Measurements from ENCODE around the gene ADAMTSL1. TPM values are rescaled to one million over a fixed set of nuclear protein-coding genes. Genes with fewer than 3 reads are reported as not detected.

The ADAMTSL1 gene
- total and polyA plus RNA-seq, 2 donors, result 3.2 to 42.3 TPM

- no peak overlapping the region for H3K4me3 ChIP-seq (ENCODE audit: low read depth, low read length)
- no peaks in the 10 kb centered on the region for H3K36me3 ChIP-seq (ENCODE audit: insufficient read depth)
- H3K4me1 ChIP-seq (ENCODE audit: insufficient read depth), result peaks cover 1% of the 10 kb centered on the region
- no peak overlapping the region for H3K27ac ChIP-seq (ENCODE audit: low read depth)
- DNase-seq (ENCODE audit: extremely low spot score), result no peak
- WGBS, result 76% methylated on average over 2 of the region's 2 CpGs
Observed at GRCh38 chr9:18761742-18762300, 287.9 kb downstream of the ADAMTSL1 start.

- 88% methylated on average over 3 of the region's 3 CpGs for WGBS
- no peaks in the 10 kb centered on the region for H3K36me3 ChIP-seq (ENCODE audit: insufficient read depth)
- peaks cover 2% of the 10 kb centered on the region for H3K4me1 ChIP-seq (ENCODE audit: insufficient read depth)
- H3K4me3 ChIP-seq (ENCODE audit: low read depth, low read length), result no peak overlapping the region
- no peak overlapping the region for H3K27ac ChIP-seq (ENCODE audit: low read depth)
- no peak for DNase-seq (ENCODE audit: extremely low spot score)
Observed at GRCh38 chr9:18766989-18767550, 293.1 kb downstream of the ADAMTSL1 start.

GRCh38 chr9:18768951-18769622, 295.1 kb downstream of the ADAMTSL1 start:
- Histone ChIP-seq H3K4me1 (ENCODE audit: insufficient read depth) (peaks cover 2% of the 10 kb centered on the region), H3K36me3 (ENCODE audit: insufficient read depth) (no peaks in the 10 kb centered on the region), H3K27ac (ENCODE audit: low read depth) (no peak overlapping the region), H3K4me3 (ENCODE audit: low read depth, low read length) (no peak overlapping the region)
- DNase-seq (ENCODE audit: extremely low spot score), result no peak
- 85% methylated on average over 6 of the region's 6 CpGs for WGBS

GRCh38 chr9:18770131-18770908, 296.4 kb downstream of the ADAMTSL1 start:
- DNase-seq (ENCODE audit: extremely low spot score), result no peak
- Histone ChIP-seq H3K27ac (ENCODE audit: low read depth) (no peak overlapping the region), H3K36me3 (ENCODE audit: insufficient read depth) (no peaks in the 10 kb centered on the region), H3K4me3 (ENCODE audit: low read depth, low read length) (no peak overlapping the region), H3K4me1 (ENCODE audit: insufficient read depth) (peaks cover 2% of the 10 kb centered on the region)
- 66% methylated on average over 10 of the region's 10 CpGs for WGBS

GRCh38 chr9:18771011-18771410, 297.1 kb downstream of the ADAMTSL1 start:
- WGBS, result 55% methylated on average over 2 of the region's 2 CpGs
- Histone ChIP-seq H3K36me3 (ENCODE audit: insufficient read depth) (no peaks in the 10 kb centered on the region), H3K4me1 (ENCODE audit: insufficient read depth) (peaks cover 2% of the 10 kb centered on the region), H3K4me3 (ENCODE audit: low read depth, low read length) (no peak overlapping the region), H3K27ac (ENCODE audit: low read depth) (no peak overlapping the region)
- DNase-seq (ENCODE audit: extremely low spot score), result no peak

GRCh38 chr9:18771763-18772162, 297.8 kb downstream of the ADAMTSL1 start:
- Histone ChIP-seq H3K4me1 (ENCODE audit: insufficient read depth) (peaks cover 2% of the 10 kb centered on the region), H3K36me3 (ENCODE audit: insufficient read depth) (no peaks in the 10 kb centered on the region), H3K4me3 (ENCODE audit: low read depth, low read length) (no peak overlapping the region), H3K27ac (ENCODE audit: low read depth) (no peak overlapping the region)
- no peak for DNase-seq (ENCODE audit: extremely low spot score)
- WGBS, result 45% methylated on average over 4 of the region's 4 CpGs

GRCh38 chr9:18775241-18775640, 301.3 kb downstream of the ADAMTSL1 start:
- H3K4me3 ChIP-seq (ENCODE audit: low read depth, low read length), result no peak overlapping the region
- H3K36me3 ChIP-seq (ENCODE audit: insufficient read depth), result no peaks in the 10 kb centered on the region
- WGBS, result 86% methylated on average over 1 of the region's 1 CpG
- no peak overlapping the region for H3K27ac ChIP-seq (ENCODE audit: low read depth)
- peaks cover 2% of the 10 kb centered on the region for H3K4me1 ChIP-seq (ENCODE audit: insufficient read depth)
- DNase-seq (ENCODE audit: extremely low spot score), result no peak

- H3K36me3 ChIP-seq (ENCODE audit: insufficient read depth), result no peaks in the 10 kb centered on the region
- no peak overlapping the region for H3K4me3 ChIP-seq (ENCODE audit: low read depth, low read length)
- H3K4me1 ChIP-seq (ENCODE audit: insufficient read depth), result peaks cover under 1% of the 10 kb centered on the region
- 74% methylated on average over 6 of the region's 6 CpGs for WGBS
- DNase-seq (ENCODE audit: extremely low spot score), result no peak
- no peak overlapping the region for H3K27ac ChIP-seq (ENCODE audit: low read depth)
Observed at GRCh38 chr9:18775930-18776329, 302.0 kb downstream of the ADAMTSL1 start.

- no peaks in the 10 kb centered on the region for H3K36me3 ChIP-seq (ENCODE audit: insufficient read depth)
- no peak overlapping the region for H3K4me3 ChIP-seq (ENCODE audit: low read depth, low read length)
- WGBS, result 98% methylated on average over 73 of the region's 73 CpGs
- no peak overlapping the region for H3K27ac ChIP-seq (ENCODE audit: low read depth)
- DNase-seq (ENCODE audit: extremely low spot score), result no peak
- no peaks in the 10 kb centered on the region for H3K4me1 ChIP-seq (ENCODE audit: insufficient read depth)
Observed at GRCh38 chr9:18776836-18777820, 303.2 kb downstream of the ADAMTSL1 start.

GRCh38 chr9:18778147-18778546, 304.2 kb downstream of the ADAMTSL1 start:
- DNase-seq (ENCODE audit: extremely low spot score), result no peak
- Histone ChIP-seq H3K4me3 (ENCODE audit: low read depth, low read length) (no peak overlapping the region), H3K27ac (ENCODE audit: low read depth) (no peak overlapping the region), H3K4me1 (ENCODE audit: insufficient read depth) (no peaks in the 10 kb centered on the region), H3K36me3 (ENCODE audit: insufficient read depth) (no peaks in the 10 kb centered on the region)
- WGBS, result 77% methylated on average over 2 of the region's 2 CpGs

GRCh38 chr9:18778846-18779245, 304.9 kb downstream of the ADAMTSL1 start:
- no peak for DNase-seq (ENCODE audit: extremely low spot score)

GRCh38 chr9:18783909-18784308, 310.0 kb downstream of the ADAMTSL1 start:
- H3K4me1 ChIP-seq (ENCODE audit: insufficient read depth), result no peaks in the 10 kb centered on the region
- DNase-seq (ENCODE audit: extremely low spot score), result no peak
- H3K36me3 ChIP-seq (ENCODE audit: insufficient read depth), result no peaks in the 10 kb centered on the region
- no peak overlapping the region for H3K4me3 ChIP-seq (ENCODE audit: low read depth, low read length)
- no peak overlapping the region for H3K27ac ChIP-seq (ENCODE audit: low read depth)
- WGBS, result 57% methylated on average over 3 of the region's 3 CpGs

More at GRCh38 chr9:18778846-18779245, 304.9 kb downstream of the ADAMTSL1 start:
- WGBS, result 78% methylated on average over 2 of the region's 2 CpGs
- no peaks in the 10 kb centered on the region for H3K4me1 ChIP-seq (ENCODE audit: insufficient read depth)
- H3K4me3 ChIP-seq (ENCODE audit: low read depth, low read length), result no peak overlapping the region
- no peak overlapping the region for H3K27ac ChIP-seq (ENCODE audit: low read depth)
- H3K36me3 ChIP-seq (ENCODE audit: insufficient read depth), result no peaks in the 10 kb centered on the region

- 86% methylated on average over 2 of the region's 2 CpGs for WGBS
- Histone ChIP-seq H3K36me3 (ENCODE audit: insufficient read depth) (no peaks in the 10 kb centered on the region), H3K4me1 (ENCODE audit: insufficient read depth) (no peaks in the 10 kb centered on the region), H3K4me3 (ENCODE audit: low read depth, low read length) (no peak overlapping the region), H3K27ac (ENCODE audit: low read depth) (no peak overlapping the region)
- no peak for DNase-seq (ENCODE audit: extremely low spot score)
Observed at GRCh38 chr9:18785604-18786003, 311.7 kb downstream of the ADAMTSL1 start.

All from urinary bladder (tissue), 4 donors.